MCF 10A (cell line): ENCODE data around the gene BOC. TPM values are rescaled to one million over a fixed set of nuclear protein-coding genes. Genes with fewer than 3 reads are reported as not detected.

Source experiments
- BruUV-seq: library from RNA; stranded (reverse); fragments of 400-500 nt; replicated peaks from 2 replicates; lab custom pipeline; 2021; lab: Mats Ljungman, UMichigan
- CTCF ChIA-PET: fragments of 300-600 bp; sonication (Branson Sonifier 250); formaldehyde crosslinking; extraction: SDS; loops from one replicate; lab custom pipeline; 2021; ENCODE audit warnings: antibody characterized with exemption, inconsistent platforms; lab: Yijun Ruan, JAX
- POLR2A ChIA-PET: fragments of 300-600, 350-650 bp; sonication (Branson Sonifier 250); formaldehyde crosslinking; extraction: SDS; loops from one replicate; lab custom pipeline; 2020; ENCODE audit warnings: antibody characterized with exemption, inconsistent platforms; lab: Yijun Ruan, JAX
- DNase-seq: peaks from one replicate; pipeline ENCODE4 v3.0.0-alpha.2; 2018; ENCODE audit not compliant: unreplicated experiment
- H3K27ac Mint-ChIP-seq: one replicate; pipeline ENCODE4 v1.8.0; 2022; ENCODE audit warnings: mild to moderate bottlenecking, low read depth, mixed read lengths; ENCODE audit not compliant: unreplicated experiment
- H3K27me3 Mint-ChIP-seq: one replicate; pipeline ENCODE4 v1.8.0; 2022; ENCODE audit warnings: mixed read lengths; ENCODE audit not compliant: insufficient read depth, unreplicated experiment
- H3K36me3 Mint-ChIP-seq: one replicate; pipeline ENCODE4 v1.8.0; 2022; ENCODE audit warnings: mild to moderate bottlenecking, moderate library complexity, mixed read lengths; ENCODE audit not compliant: insufficient read depth, unreplicated experiment
- H3K4me1 Mint-ChIP-seq: one replicate; pipeline ENCODE4 v1.8.0; 2022; ENCODE audit warnings: mixed read lengths; ENCODE audit not compliant: insufficient read depth, unreplicated experiment
- H3K4me3 Mint-ChIP-seq: one replicate; pipeline ENCODE4 v1.8.0; 2022; ENCODE audit warnings: mild to moderate bottlenecking, moderate library complexity, mixed read lengths; ENCODE audit not compliant: unreplicated experiment
- H3K9me3 Mint-ChIP-seq: one replicate; pipeline ENCODE4 v1.8.0; 2022; ENCODE audit warnings: mixed read lengths; ENCODE audit not compliant: unreplicated experiment
- intact Hi-C: fragments of 100-400 bp; cut with micrococcal nuclease; formaldehyde crosslinking; loops from 2 replicates; pipeline ENCODE4 v1.14.1; 2022
- total RNA-seq: library from RNA; stranded (reverse); gene quantifications from 2 replicates; pipeline ENCODE4 v1.2.3, GENCODE V29; 2022
- TF ChIP-seq, protein P1 (sequence below): fragments of 200-600 bp; IDR thresholded peaks from one replicate; pipeline ENCODE4 v1.8.0; 2022; ENCODE audit warnings: antibody characterized with exemption, mild to moderate bottlenecking; ENCODE audit not compliant: unreplicated experiment

Gene BOC
- total RNA-seq, 1 experiment from 2014 or later = 1.8 TPM

- Mint-ChIP-seq H3K27ac (no peak overlapping the region), H3K4me3 (no peak overlapping the region), H3K9me3 (no peaks in the 10 kb centered on the region), H3K4me1 (peaks cover 12% of the 10 kb centered on the region), H3K36me3 (no peaks in the 10 kb centered on the region), H3K27me3 (no peaks in the 10 kb centered on the region)
- no TSS peak for BruUV-seq
- DNase-seq = no peak
- TF ChIP-seq, protein P1, sequence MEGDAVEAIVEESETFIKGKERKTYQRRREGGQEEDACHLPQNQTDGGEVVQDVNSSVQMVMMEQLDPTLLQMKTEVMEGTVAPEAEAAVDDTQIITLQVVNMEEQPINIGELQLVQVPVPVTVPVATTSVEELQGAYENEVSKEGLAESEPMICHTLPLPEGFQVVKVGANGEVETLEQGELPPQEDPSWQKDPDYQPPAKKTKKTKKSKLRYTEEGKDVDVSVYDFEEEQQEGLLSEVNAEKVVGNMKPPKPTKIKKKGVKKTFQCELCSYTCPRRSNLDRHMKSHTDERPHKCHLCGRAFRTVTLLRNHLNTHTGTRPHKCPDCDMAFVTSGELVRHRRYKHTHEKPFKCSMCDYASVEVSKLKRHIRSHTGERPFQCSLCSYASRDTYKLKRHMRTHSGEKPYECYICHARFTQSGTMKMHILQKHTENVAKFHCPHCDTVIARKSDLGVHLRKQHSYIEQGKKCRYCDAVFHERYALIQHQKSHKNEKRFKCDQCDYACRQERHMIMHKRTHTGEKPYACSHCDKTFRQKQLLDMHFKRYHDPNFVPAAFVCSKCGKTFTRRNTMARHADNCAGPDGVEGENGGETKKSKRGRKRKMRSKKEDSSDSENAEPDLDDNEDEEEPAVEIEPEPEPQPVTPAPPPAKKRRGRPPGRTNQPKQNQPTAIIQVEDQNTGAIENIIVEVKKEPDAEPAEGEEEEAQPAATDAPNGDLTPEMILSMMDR = no peak
- ChIA-PET POLR2A (interaction anchor here (0.7 to 1.7 kb wide), 6 partner anchors 10 to 210 kb away, joined by 3 read pairs; no protein-coding TSS in a partner anchor), CTCF (interaction anchor here (0.6 to 4.6 kb wide), 11 partner anchors 8 to 230 kb away, joined by 3 to 26 read pairs (median 3); no protein-coding TSS in a partner anchor)
- intact Hi-C loops = no loop called here
Measured at GRCh38 chr3:113264283-113265131, 53.1 kb downstream of the BOC start.

- H3K9me3 Mint-ChIP-seq = no peaks in the 10 kb centered on the region
- no TSS peak for BruUV-seq
- no peaks in the 10 kb centered on the region for H3K36me3 Mint-ChIP-seq
- ChIA-PET CTCF (interaction anchor here (0.6 to 4.6 kb wide), 8 partner anchors 9 to 422 kb away, joined by 3 to 26 read pairs (median 3); no protein-coding TSS in a partner anchor), POLR2A (interaction anchor here (0.7 kb wide), 1 partner anchor 46 kb away, joined by 3 read pairs; no protein-coding TSS in a partner anchor)
- H3K4me3 Mint-ChIP-seq = no peak overlapping the region
- H3K4me1 Mint-ChIP-seq = peaks cover 12% of the 10 kb centered on the region
- intact Hi-C loops = no loop called here
- TF ChIP-seq, protein P1 = no peak
- no peaks in the 10 kb centered on the region for H3K27me3 Mint-ChIP-seq
- no peak for DNase-seq
- H3K27ac Mint-ChIP-seq = no peak overlapping the region
Measured at GRCh38 chr3:113265231-113265630, 53.9 kb downstream of the BOC start.

DNA sequence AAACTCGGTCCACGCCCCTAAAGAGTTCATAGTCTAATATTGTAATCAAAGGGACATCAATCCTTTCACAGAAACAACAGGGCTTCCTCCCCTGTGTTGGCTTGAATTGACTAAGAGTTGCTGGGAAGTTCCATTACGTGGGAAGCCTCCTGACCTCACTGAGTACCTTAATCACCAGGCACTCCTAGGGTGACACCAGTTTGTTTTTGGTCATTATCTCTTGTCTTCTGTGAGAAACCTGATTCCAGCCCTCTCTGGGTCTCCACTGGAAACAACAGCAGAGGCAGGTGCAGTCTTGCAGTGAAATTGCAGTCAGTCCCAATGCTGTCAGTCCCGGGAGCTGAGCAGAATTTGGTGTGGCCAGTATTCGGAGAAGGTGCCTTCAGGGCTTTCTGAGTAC, 55.4 kb downstream of the BOC start:
- CTCF ChIA-PET = no interaction called here
- Mint-ChIP-seq H3K36me3 (no peaks in the 10 kb centered on the region), H3K9me3 (no peaks in the 10 kb centered on the region), H3K4me1 (peaks cover 7% of the 10 kb centered on the region), H3K27me3 (no peaks in the 10 kb centered on the region), H3K4me3 (no peak overlapping the region), H3K27ac (no peak overlapping the region)
- POLR2A ChIA-PET = interaction anchor here (0.6 to 1.0 kb wide), 2 partner anchors 20 to 248 kb away, joined by 3 to 4 read pairs; partner anchors contain the start of gene SPICE1
- no TSS peak for BruUV-seq
- intact Hi-C loops = no loop called here
- TF ChIP-seq, protein P1 = no peak
- no peak for DNase-seq

GRCh38 chr3:113268311-113268710, 57.0 kb downstream of the BOC start:
- CTCF ChIA-PET = interaction anchor here (0.6 to 3.1 kb wide), 4 partner anchors 13 to 233 kb away, joined by 3 to 9 read pairs (median 4); no protein-coding TSS in a partner anchor
- TF ChIP-seq, protein P1 = no peak
- Mint-ChIP-seq H3K27ac (no peak overlapping the region), H3K27me3 (no peaks in the 10 kb centered on the region), H3K4me1 (no peaks in the 10 kb centered on the region), H3K9me3 (no peaks in the 10 kb centered on the region), H3K36me3 (no peaks in the 10 kb centered on the region), H3K4me3 (no peak overlapping the region)
- intact Hi-C loops = no loop called here
- POLR2A ChIA-PET = no interaction called here
- no peak for DNase-seq
- BruUV-seq = no TSS peak
